Measurements from ENCODE around the gene MAGOH. TPM values are rescaled to one million over a fixed set of nuclear protein-coding genes. Genes with fewer than 3 reads are reported as not detected.

MAGOH gene
- polyA plus RNA-seq, 1 of the 3 experiments (the other 2 are of a cell fraction): 26.5 TPM

- Histone ChIP-seq H3K4me1 (ENCODE audit: control insufficient read depth in 1 of 2, insufficient read depth in 2 of 2, low read depth in 1 of 2, low read length in 1 of 2) (peaks cover 0 to 11% of the 10 kb centered on the region in 2 experiments; a peak in 1 of 4 replicates), H3K36me3 (replicated peaks in 1 of 2; ENCODE audit: control insufficient read depth in 1 of 2, insufficient read depth in 2 of 2, low read length in 1 of 2) (peaks cover 17 to 68% of the 10 kb centered on the region in 2 experiments), H2AFZ (ENCODE audit: low read depth) (no peak overlapping the region), H3K27me3 (ENCODE audit: insufficient read depth) (no peaks in the 10 kb centered on the region), H3K79me2 (ENCODE audit: insufficient read depth) (no peaks in the 10 kb centered on the region), H3K4me3 (ENCODE audit: low read depth in 2 of 2, low read length in 1 of 2) (no peak overlapping the region), H4K20me1 (ENCODE audit: insufficient read depth) (no peaks in the 10 kb centered on the region), H3F3A (replicated peaks; ENCODE audit: insufficient read depth) (no peaks in the 10 kb centered on the region), H3K27ac (ENCODE audit: low read depth in 2 of 2, low read length in 1 of 2) (no peak overlapping the region), H3K9me2 (no peaks in the 10 kb centered on the region), H3K4me2 (no peak overlapping the region), H3K9ac (no peak overlapping the region), H3K9me3 (no peaks in the 10 kb centered on the region)
- CTCF ChIA-PET: interaction anchor here (1.0 to 4.7 kb wide), 2 partner anchors 16 to 133 kb away, joined by 3 to 35 read pairs; no protein-coding TSS in a partner anchor
- TF ChIP-seq MXI1 (IDR thresholded peaks at IDR 0.05; ENCODE audit: low read depth, low read length) (no peak), IRF3 (IDR thresholded peaks at IDR 0.05; ENCODE audit: low read depth, low read length) (no peak), YY1 (IDR thresholded peaks at IDR 0.05; ENCODE audit: low read depth) (no peak), MEF2A (IDR thresholded peaks at IDR 0.05; ENCODE audit: borderline replicate concordance, low read depth) (no peak), RCOR1 (IDR thresholded peaks at IDR 0.05; ENCODE audit: low read length) (no peak), TCF12 (IDR thresholded peaks at IDR 0.05) (no peak), ELF1 (IDR thresholded peaks at IDR 0.05) (no peak)
- 94% methylated on average over 4 of the region's 4 CpGs for WGBS (ENCODE audit: low lambda C conversion rate)
- no peak for DNase-seq
- POLR2A ChIA-PET: no interaction called here
These were observed 22.4 kb upstream of the MAGOH start for GRCh38 chr1:53260631-53261247.

GRCh38 chr1:53259932-53260331 is 21.6 kb upstream of the MAGOH start:
- Histone ChIP-seq H3K4me2 (no peak overlapping the region), H3K9me2 (no peaks in the 10 kb centered on the region), H3K9me3 (no peaks in the 10 kb centered on the region), H3K79me2 (ENCODE audit: insufficient read depth) (no peaks in the 10 kb centered on the region), H4K20me1 (ENCODE audit: insufficient read depth) (no peaks in the 10 kb centered on the region), H3K9ac (no peak overlapping the region), H2AFZ (ENCODE audit: low read depth) (no peak overlapping the region), H3K27me3 (ENCODE audit: insufficient read depth) (no peaks in the 10 kb centered on the region), H3K4me3 (ENCODE audit: low read depth in 2 of 2, low read length in 1 of 2) (no peak overlapping the region), H3K4me1 (ENCODE audit: control insufficient read depth in 1 of 2, insufficient read depth in 2 of 2, low read depth in 1 of 2, low read length in 1 of 2) (peaks cover 0 to 11% of the 10 kb centered on the region in 2 experiments; a peak in 1 of 4 replicates), H3K27ac (ENCODE audit: low read depth in 2 of 2, low read length in 1 of 2) (no peak overlapping the region), H3K36me3 (replicated peaks in 1 of 2; ENCODE audit: control insufficient read depth in 1 of 2, insufficient read depth in 2 of 2, low read length in 1 of 2) (peaks cover 17 to 68% of the 10 kb centered on the region in 2 experiments), H3F3A (replicated peaks; ENCODE audit: insufficient read depth) (no peaks in the 10 kb centered on the region)
- ChIA-PET POLR2A (no interaction called here), CTCF (interaction anchor here (1.0 kb wide), 1 partner anchor 134 kb away, joined by 3 read pairs; no protein-coding TSS in a partner anchor)
- WGBS (ENCODE audit: low lambda C conversion rate): 100% methylated on average over 2 of the region's 2 CpGs
- no peak for DNase-seq
- TF ChIP-seq RCOR1 (IDR thresholded peaks at IDR 0.05; ENCODE audit: low read length) (no peak), REST (IDR thresholded peaks at IDR 0.05; ENCODE audit: low read depth, low read length) (no peak), TAF1 (IDR thresholded peaks at IDR 0.05; ENCODE audit: borderline replicate concordance, low read depth, low read length) (no peak), FOXJ3 (CRISPR knock-in tag; IDR thresholded peaks at IDR 0.05) (no peak), MXI1 (IDR thresholded peaks at IDR 0.05; ENCODE audit: low read depth, low read length) (no peak), RAD21 (IDR thresholded peaks at IDR 0.05; ENCODE audit: low read length) (no peak), RFX5 (IDR thresholded peaks at IDR 0.05; ENCODE audit: low read length) (no peak), JUND (IDR thresholded peaks at IDR 0.05) (no peak), GABPA (IDR thresholded peaks at IDR 0.05; ENCODE audit: low read depth) (no peak), SMC3 (IDR thresholded peaks at IDR 0.05; ENCODE audit: low read depth, low read length) (no peak), CHD2 (IDR thresholded peaks at IDR 0.05; ENCODE audit: low read length, partially characterized antibody) (no peak), CTCF (IDR thresholded peaks at IDR 0.05) (no peak), EZH2phosphoT487 (IDR thresholded peaks at IDR 0.05; ENCODE audit: borderline replicate concordance, low read depth) (no peak)
